ENCODE results near the gene MLEC. TPM values are rescaled to one million over a fixed set of nuclear protein-coding genes. Genes with fewer than 3 reads are reported as not detected.

Gene MLEC
- total RNA-seq, 2 donors from 2014 or later = 116 to 124 TPM

- H3K9me3 ChIP-seq = no peaks in the 10 kb centered on the region
- no peaks in the 10 kb centered on the region for H3K27me3 ChIP-seq (replicated peaks; ENCODE audit: insufficient read depth)
- H3K36me3 ChIP-seq = no peaks in the 10 kb centered on the region
- no peak overlapping the region for H3K4me3 ChIP-seq
- 42% methylated on average over 2 of the region's 2 CpGs for WGBS
- no peaks in the 10 kb centered on the region for H3K4me1 ChIP-seq (replicated peaks)
- TF ChIP-seq CTCF (IDR thresholded peaks at IDR 0.05) (no peak), POLR2AphosphoS5 (IDR thresholded peaks at IDR 0.05) (no peak)
- intact Hi-C loops (cut with DNase I) = no loop called here
- DNase-seq (ENCODE audit: low spot score) = no peak
- H3K27ac ChIP-seq = no peak overlapping the region
Measured at GRCh38 chr12:120661432-120661831, 25.5 kb upstream of the MLEC start.

GRCh38 chr12:120662879-120663278, 24.1 kb upstream of the MLEC start:
- no peak overlapping the region for H3K4me3 ChIP-seq
- 87% methylated on average over 3 of the region's 3 CpGs for WGBS
- H3K36me3 ChIP-seq = no peaks in the 10 kb centered on the region
- H3K27ac ChIP-seq = no peak overlapping the region
- H3K9me3 ChIP-seq = no peaks in the 10 kb centered on the region
- H3K4me1 ChIP-seq (replicated peaks) = no peaks in the 10 kb centered on the region
- intact Hi-C loops (cut with DNase I) = no loop called here
- H3K27me3 ChIP-seq (replicated peaks; ENCODE audit: insufficient read depth) = no peaks in the 10 kb centered on the region
- TF ChIP-seq POLR2A (IDR thresholded peaks at IDR 0.05) = no peak
- no peak for TF ChIP-seq POLR2AphosphoS5 (IDR thresholded peaks at IDR 0.05)
- no peak for TF ChIP-seq CTCF (IDR thresholded peaks at IDR 0.05)
- DNase-seq (ENCODE audit: low spot score) = no peak

- no peak for DNase-seq (ENCODE audit: low spot score)
- 75% methylated on average over 5 of the region's 5 CpGs for WGBS
- Histone ChIP-seq H3K4me3 (no peak overlapping the region), H3K36me3 (no peaks in the 10 kb centered on the region), H3K4me1 (replicated peaks) (no peaks in the 10 kb centered on the region), H3K27ac (no peak overlapping the region), H3K27me3 (replicated peaks; ENCODE audit: insufficient read depth) (no peaks in the 10 kb centered on the region), H3K9me3 (no peaks in the 10 kb centered on the region)
- intact Hi-C loops (cut with DNase I) = no loop called here
- TF ChIP-seq CTCF (IDR thresholded peaks at IDR 0.05) (no peak), POLR2A (IDR thresholded peaks at IDR 0.05) (no peak), POLR2AphosphoS5 (IDR thresholded peaks at IDR 0.05) (no peak)
Measured at GRCh38 chr12:120663741-120664140, 23.2 kb upstream of the MLEC start.

GRCh38 chr12:120666571-120667390, 20.2 kb upstream of the MLEC start:
- no peaks in the 10 kb centered on the region for H3K9me3 ChIP-seq
- DNase-seq (ENCODE audit: low spot score) = no peak
- intact Hi-C loops (cut with DNase I) = no loop called here
- no peaks in the 10 kb centered on the region for H3K36me3 ChIP-seq
- no peak for TF ChIP-seq POLR2A (IDR thresholded peaks at IDR 0.05)
- no peak for TF ChIP-seq POLR2AphosphoS5 (IDR thresholded peaks at IDR 0.05)
- TF ChIP-seq CTCF (IDR thresholded peaks at IDR 0.05) = no peak
- H3K4me1 ChIP-seq (replicated peaks) = no peaks in the 10 kb centered on the region
- no peak overlapping the region for H3K4me3 ChIP-seq
- WGBS = 74% methylated on average over 21 of the region's 34 CpGs
- no peak overlapping the region for H3K27ac ChIP-seq
- H3K27me3 ChIP-seq (replicated peaks; ENCODE audit: insufficient read depth) = no peaks in the 10 kb centered on the region

All from prostate gland (tissue), 2 donors.